Measurements from ENCODE around the gene ACTN1.

ACTN1 gene

GRCh38 chr14:68961781-68962584, 17.1 kb downstream of the ACTN1 start:
- H4K91ac ChIP-seq (ENCODE audit: low read depth, low read length): no peak overlapping the region
- no peak overlapping the region for H2BK12ac ChIP-seq (ENCODE audit: low read length)
- H2AK5ac ChIP-seq (ENCODE audit: low read length): no peak overlapping the region
- no peak overlapping the region for H2BK5ac ChIP-seq (ENCODE audit: low read depth, low read length, poor library complexity)
- no peaks in the 10 kb centered on the region for H3K27me3 ChIP-seq (ENCODE audit: insufficient read depth, low read length)
- no peak overlapping the region for H3K14ac ChIP-seq (ENCODE audit: low read length)
- no peak overlapping the region for H3K23ac ChIP-seq (ENCODE audit: low read length)
- no peak overlapping the region for H2AFZ ChIP-seq (ENCODE audit: insufficient read depth, low read length, poor library complexity)
- H2BK120ac ChIP-seq (ENCODE audit: insufficient read depth, low read length, poor library complexity): no peak overlapping the region
- no peak overlapping the region for H3K27ac ChIP-seq (ENCODE audit: low read depth, low read length)
- H4K8ac ChIP-seq (ENCODE audit: low read depth, low read length): no peak overlapping the region
- H3K79me2 ChIP-seq (ENCODE audit: control insufficient read depth, insufficient read depth, low read length, poor library complexity): peaks cover 63% of the 10 kb centered on the region
- H3K79me1 ChIP-seq (ENCODE audit: low read length): no peaks in the 10 kb centered on the region
- H3K4me2 ChIP-seq (ENCODE audit: low read length): no peak overlapping the region
- peaks cover 48 to 61% of the 10 kb centered on the region in 2 experiments for H3K36me3 ChIP-seq (ENCODE audit: control insufficient read depth in 1 of 2, insufficient read depth in 2 of 2, low read length in 2 of 2)
- H3K9ac ChIP-seq (ENCODE audit: low read length): no peak overlapping the region
- H3K18ac ChIP-seq (ENCODE audit: low read length): no peak overlapping the region
- H3K9me3 ChIP-seq (ENCODE audit: insufficient read depth, low read depth, low read length): no peaks in the 10 kb centered on the region
- no CpG with 5 or more reads among the region's 16 CpGs for WGBS (ENCODE audit: extremely low coverage, insufficient coverage, insufficient read length)
- no peak overlapping the region for H3K4me3 ChIP-seq (ENCODE audit: low read depth, low read length)
- DNase-seq: peak; percentile 48 to 69
- H3K4me1 ChIP-seq (ENCODE audit: control insufficient read depth in 1 of 2, insufficient read depth in 2 of 2, low read length in 2 of 2): peaks cover 26 to 40% of the 10 kb centered on the region in 2 experiments
- H4K12ac ChIP-seq (ENCODE audit: low read depth, low read length): no peak overlapping the region
- H3K4ac ChIP-seq (ENCODE audit: low read depth, low read length): peak overlapping the region; percentile 93

- Histone ChIP-seq H3K36me3 (ENCODE audit: control insufficient read depth in 1 of 2, insufficient read depth in 2 of 2, low read length in 2 of 2) (peaks cover 48 to 64% of the 10 kb centered on the region in 2 experiments), H3K79me2 (ENCODE audit: control insufficient read depth, insufficient read depth, low read length, poor library complexity) (peaks cover 63% of the 10 kb centered on the region), H3K27ac (ENCODE audit: low read depth, low read length) (no peak overlapping the region), H3K4me3 (ENCODE audit: low read depth, low read length) (no peak overlapping the region), H4K8ac (ENCODE audit: low read depth, low read length) (no peak overlapping the region), H3K18ac (ENCODE audit: low read length) (no peak overlapping the region), H4K12ac (ENCODE audit: low read depth, low read length) (no peak overlapping the region), H3K23ac (ENCODE audit: low read length) (no peak overlapping the region), H3K9me3 (ENCODE audit: insufficient read depth, low read depth, low read length) (no peaks in the 10 kb centered on the region), H3K4me2 (ENCODE audit: low read length) (no peak overlapping the region), H2BK12ac (ENCODE audit: low read length) (no peak overlapping the region), H4K91ac (ENCODE audit: low read depth, low read length) (no peak overlapping the region), H3K4me1 (ENCODE audit: control insufficient read depth in 1 of 2, insufficient read depth in 2 of 2, low read length in 2 of 2) (peaks cover 26 to 42% of the 10 kb centered on the region in 2 experiments), H3K27me3 (ENCODE audit: insufficient read depth, low read length) (no peaks in the 10 kb centered on the region), H3K4ac (ENCODE audit: low read depth, low read length) (peak overlapping the region; percentile 93), H2AK5ac (ENCODE audit: low read length) (no peak overlapping the region), H2BK120ac (ENCODE audit: insufficient read depth, low read length, poor library complexity) (no peak overlapping the region), H3K79me1 (ENCODE audit: low read length) (peaks cover 1% of the 10 kb centered on the region), H3K9ac (ENCODE audit: low read length) (no peak overlapping the region), H3K14ac (ENCODE audit: low read length) (no peak overlapping the region), H2BK5ac (ENCODE audit: low read depth, low read length, poor library complexity) (no peak overlapping the region), H2AFZ (ENCODE audit: insufficient read depth, low read length, poor library complexity) (no peak overlapping the region)
- DNase-seq: no peak
- WGBS (ENCODE audit: extremely low coverage, insufficient coverage, insufficient read length): no CpG with 5 or more reads among the region's 7 CpGs
Observed at GRCh38 chr14:68961361-68961760, 17.7 kb downstream of the ACTN1 start.

GRCh38 chr14:68960123-68960522, 19.0 kb downstream of the ACTN1 start:
- Histone ChIP-seq H3K79me2 (ENCODE audit: control insufficient read depth, insufficient read depth, low read length, poor library complexity) (peaks cover 68% of the 10 kb centered on the region), H2AK5ac (ENCODE audit: low read length) (no peak overlapping the region), H3K9me3 (ENCODE audit: insufficient read depth, low read depth, low read length) (no peaks in the 10 kb centered on the region), H3K4ac (ENCODE audit: low read depth, low read length) (peak overlapping the region; percentile 80), H2BK12ac (ENCODE audit: low read length) (no peak overlapping the region), H4K8ac (ENCODE audit: low read depth, low read length) (no peak overlapping the region), H3K4me1 (ENCODE audit: control insufficient read depth in 1 of 2, insufficient read depth in 2 of 2, low read length in 2 of 2) (peaks cover 26 to 41% of the 10 kb centered on the region in 2 experiments), H3K18ac (ENCODE audit: low read length) (no peak overlapping the region), H3K9ac (ENCODE audit: low read length) (no peak overlapping the region), H2AFZ (ENCODE audit: insufficient read depth, low read length, poor library complexity) (no peak overlapping the region), H3K23ac (ENCODE audit: low read length) (no peak overlapping the region), H3K14ac (ENCODE audit: low read length) (no peak overlapping the region), H3K4me2 (ENCODE audit: low read length) (no peak overlapping the region), H3K27ac (ENCODE audit: low read depth, low read length) (no peak overlapping the region), H2BK120ac (ENCODE audit: insufficient read depth, low read length, poor library complexity) (no peak overlapping the region), H3K36me3 (ENCODE audit: control insufficient read depth in 1 of 2, insufficient read depth in 2 of 2, low read length in 2 of 2) (peaks cover 46 to 62% of the 10 kb centered on the region in 2 experiments), H2BK5ac (ENCODE audit: low read depth, low read length, poor library complexity) (no peak overlapping the region), H4K91ac (ENCODE audit: low read depth, low read length) (no peak overlapping the region), H3K79me1 (ENCODE audit: low read length) (peaks cover 3% of the 10 kb centered on the region), H4K12ac (ENCODE audit: low read depth, low read length) (no peak overlapping the region), H3K4me3 (ENCODE audit: low read depth, low read length) (no peak overlapping the region), H3K27me3 (ENCODE audit: insufficient read depth, low read length) (no peaks in the 10 kb centered on the region)
- WGBS (ENCODE audit: extremely low coverage, insufficient coverage, insufficient read length): no CpG with 5 or more reads among the region's 3 CpGs
- no peak for DNase-seq

- no peak overlapping the region for H2BK12ac ChIP-seq (ENCODE audit: low read length)
- no peak overlapping the region for H4K8ac ChIP-seq (ENCODE audit: low read depth, low read length)
- H3K4me2 ChIP-seq (ENCODE audit: low read length): no peak overlapping the region
- no peak overlapping the region for H3K23ac ChIP-seq (ENCODE audit: low read length)
- H3K27me3 ChIP-seq (ENCODE audit: insufficient read depth, low read length): no peaks in the 10 kb centered on the region
- peaks cover 65% of the 10 kb centered on the region for H3K79me2 ChIP-seq (ENCODE audit: control insufficient read depth, insufficient read depth, low read length, poor library complexity)
- no peak overlapping the region for H2BK5ac ChIP-seq (ENCODE audit: low read depth, low read length, poor library complexity)
- H3K4ac ChIP-seq (ENCODE audit: low read depth, low read length): peak overlapping the region; percentile 96
- no peak overlapping the region for H2BK120ac ChIP-seq (ENCODE audit: insufficient read depth, low read length, poor library complexity)
- no peak overlapping the region for H3K18ac ChIP-seq (ENCODE audit: low read length)
- no peaks in the 10 kb centered on the region for H3K9me3 ChIP-seq (ENCODE audit: insufficient read depth, low read depth, low read length)
- no peak overlapping the region for H4K12ac ChIP-seq (ENCODE audit: low read depth, low read length)
- H3K9ac ChIP-seq (ENCODE audit: low read length): no peak overlapping the region
- H4K91ac ChIP-seq (ENCODE audit: low read depth, low read length): no peak overlapping the region
- no peak overlapping the region for H3K14ac ChIP-seq (ENCODE audit: low read length)
- no peak for DNase-seq
- H3K4me1 ChIP-seq (ENCODE audit: control insufficient read depth in 1 of 2, insufficient read depth in 2 of 2, low read length in 2 of 2): peaks cover 25 to 37% of the 10 kb centered on the region in 2 experiments
- no peak overlapping the region for H3K27ac ChIP-seq (ENCODE audit: low read depth, low read length)
- no CpG with 5 or more reads among the region's 4 CpGs for WGBS (ENCODE audit: extremely low coverage, insufficient coverage, insufficient read length)
- H2AK5ac ChIP-seq (ENCODE audit: low read length): no peak overlapping the region
- peaks cover 3% of the 10 kb centered on the region for H3K79me1 ChIP-seq (ENCODE audit: low read length)
- H3K4me3 ChIP-seq (ENCODE audit: low read depth, low read length): no peak overlapping the region
- no peak overlapping the region for H2AFZ ChIP-seq (ENCODE audit: insufficient read depth, low read length, poor library complexity)
- H3K36me3 ChIP-seq (ENCODE audit: control insufficient read depth in 1 of 2, insufficient read depth in 2 of 2, low read length in 2 of 2): peaks cover 36 to 52% of the 10 kb centered on the region in 2 experiments
Observed at GRCh38 chr14:68959035-68959434, 20.1 kb downstream of the ACTN1 start.
